ENCODE results near the gene KMT2D. TPM values are rescaled to one million over a fixed set of nuclear protein-coding genes. Genes with fewer than 3 reads are reported as not detected.

The KMT2D gene
- total and polyA plus RNA-seq, 2 of the 8 experiments (the other 6 are each of a cell fraction or from before 2014, with no cell fraction given), result 9.1 to 86.3 TPM

GRCh38 chr12:49020441-49020840 lies 40.2 kb downstream of the KMT2D start (continued):
- no peak for TF ChIP-seq CHD7 (IDR thresholded peaks at IDR 0.05; ENCODE audit: insufficient replicate concordance, low read length)
- TF ChIP-seq TAF7 (optimal IDR thresholded peaks at IDR 0.05; ENCODE audit: borderline replicate concordance, low read depth, low read length), result no peak
- no peak for TF ChIP-seq ATF3 (IDR thresholded peaks at IDR 0.05; ENCODE audit: insufficient read depth, low read depth, low read length)
- TF ChIP-seq NANOG (IDR thresholded peaks at IDR 0.05; ENCODE audit: insufficient read depth, low read depth, low read length, poor library complexity, severe bottlenecking), result no peak
- TF ChIP-seq BACH1 (IDR thresholded peaks at IDR 0.05; ENCODE audit: low read length), result no peak
- TF ChIP-seq SIN3A (conservative IDR thresholded peaks at IDR 0.05 in 1 of 2, IDR thresholded peaks at IDR 0.05 in 1 of 2; ENCODE audit: low read depth in 1 of 2, low read length in 2 of 2), result no peak
- TF ChIP-seq, protein P1, sequence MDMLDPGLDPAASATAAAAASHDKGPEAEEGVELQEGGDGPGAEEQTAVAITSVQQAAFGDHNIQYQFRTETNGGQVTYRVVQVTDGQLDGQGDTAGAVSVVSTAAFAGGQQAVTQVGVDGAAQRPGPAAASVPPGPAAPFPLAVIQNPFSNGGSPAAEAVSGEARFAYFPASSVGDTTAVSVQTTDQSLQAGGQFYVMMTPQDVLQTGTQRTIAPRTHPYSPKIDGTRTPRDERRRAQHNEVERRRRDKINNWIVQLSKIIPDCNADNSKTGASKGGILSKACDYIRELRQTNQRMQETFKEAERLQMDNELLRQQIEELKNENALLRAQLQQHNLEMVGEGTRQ (IDR thresholded peaks at IDR 0.05; ENCODE audit: low read length), result no peak
- TF ChIP-seq BRCA1 (IDR thresholded peaks at IDR 0.05; ENCODE audit: low read depth, low read length), result no peak
- TF ChIP-seq RAD21 (IDR thresholded peaks at IDR 0.05 in 1 of 2, conservative IDR thresholded peaks at IDR 0.05 in 1 of 2; ENCODE audit: low read depth in 2 of 2, low read length in 2 of 2), result no peak

Data from H1 (cell line).